Measurements from ENCODE around the gene FNDC3A.

- no peak for TF ChIP-seq YY1 (IDR thresholded peaks at IDR 0.05; ENCODE audit: low read depth)
- TF ChIP-seq RAD21 (IDR thresholded peaks at IDR 0.05; ENCODE audit: low read depth) = no peak
- no peak for TF ChIP-seq TAF1 (IDR thresholded peaks at IDR 0.05; ENCODE audit: low read depth)
- no peak for TF ChIP-seq REST (IDR thresholded peaks at IDR 0.05; ENCODE audit: low read depth)
- TF ChIP-seq EP300 (IDR thresholded peaks at IDR 0.05; ENCODE audit: borderline replicate concordance) = no peak
- no peak for TF ChIP-seq ZBTB7A (IDR thresholded peaks at IDR 0.05; ENCODE audit: low read depth)
- no peak for TF ChIP-seq NFIC (IDR thresholded peaks at IDR 0.05)
- no peak for TF ChIP-seq MAX (IDR thresholded peaks at IDR 0.05)
Measured at GRCh38 chr13:49184621-49185020, 208.9 kb downstream of the FNDC3A start.
